ENCODE results near the gene SF1.

The SF1 gene

GRCh38 chr11:64800303-64801157, 22.2 kb upstream of the SF1 start:
- DNase-seq, result no peak

GRCh38 chr11:64799623-64800302, 21.4 kb upstream of the SF1 start:
- DNase-seq, result no peak

- no peak for DNase-seq
Observed at GRCh38 chr11:64799256-64799622, 20.9 kb upstream of the SF1 start.

- DNase-seq, result no peak
Observed at GRCh38 chr11:64796757-64797541, 18.6 kb upstream of the SF1 start.

- no peak for DNase-seq
Observed at GRCh38 chr11:64796047-64796756, 17.9 kb upstream of the SF1 start.

GRCh38 chr11:64794526-64794925, 16.2 kb upstream of the SF1 start:
- DNase-seq, result no peak

- no peak for DNase-seq
Observed at GRCh38 chr11:64793271-64794160, 15.2 kb upstream of the SF1 start.

- DNase-seq, result no peak
Observed at GRCh38 chr11:64792482-64792881, 14.1 kb upstream of the SF1 start.

- no peak for DNase-seq
Observed at GRCh38 chr11:64791781-64792291, 13.5 kb upstream of the SF1 start.

GRCh38 chr11:64790205-64791095, 12.1 kb upstream of the SF1 start:
- no peak for DNase-seq

- DNase-seq, result no peak
Observed at GRCh38 chr11:64789331-64790204, 11.2 kb upstream of the SF1 start.

GRCh38 chr11:64788321-64789215, 10.2 kb upstream of the SF1 start:
- DNase-seq, result no peak

- DNase-seq, result peak; percentile 45 to 64
Observed at GRCh38 chr11:64787526-64788320, 9.4 kb upstream of the SF1 start.

- no peak for DNase-seq
Observed at GRCh38 chr11:64786308-64786707, 8.0 kb upstream of the SF1 start.

- DNase-seq, result no peak
Observed at GRCh38 chr11:64784813-64785581, 6.7 kb upstream of the SF1 start.

GRCh38 chr11:64778223-64778472, 194 bp downstream of the SF1 start:
- no peak for DNase-seq
